Measurements from ENCODE around the gene FASN. TPM values are rescaled to one million over a fixed set of nuclear protein-coding genes. Genes with fewer than 3 reads are reported as not detected.

Gene FASN
- total RNA-seq, 1 experiment from 2014 or later = 49.5 TPM

Other genes with a start within 250 kb of the FASN start
- 1,181 and 1,293 TPM in 2 replicates for gene P4HB, start 237.7 kb downstream of the FASN start, total RNA-seq (2014; rRNA removed; shearing (Covaris generic))
- gene ARHGDIA, start 226.9 kb downstream of the FASN start, total RNA-seq (2014; rRNA removed; shearing (Covaris generic)) = 138 and 216 TPM in 2 replicates
- 376 and 391 TPM in 2 replicates for gene ALYREF, start 206.7 kb downstream of the FASN start, total RNA-seq (2014; rRNA removed; shearing (Covaris generic))
- 149 and 250 TPM in 2 replicates for gene ANAPC11, start 206.5 kb downstream of the FASN start, total RNA-seq (2014; rRNA removed; shearing (Covaris generic))
- gene NPB, start 196.0 kb downstream of the FASN start, total RNA-seq (2014; rRNA removed; shearing (Covaris generic)) = 0.21 and 0.97 TPM in 2 replicates
- gene PCYT2, start 186.8 kb downstream of the FASN start, total RNA-seq (2014; rRNA removed; shearing (Covaris generic)) = 17.9 and 34.9 TPM in 2 replicates
- 30.5 and 40.5 TPM in 2 replicates for gene SIRT7, start 180.1 kb downstream of the FASN start, total RNA-seq (2014; rRNA removed; shearing (Covaris generic))
- gene MAFG, start 170.5 kb downstream of the FASN start, total RNA-seq (2014; rRNA removed; shearing (Covaris generic)) = 17.2 and 20.9 TPM in 2 replicates
- 112 and 116 TPM in 2 replicates for gene PYCR1, start 160.9 kb downstream of the FASN start, total RNA-seq (2014; rRNA removed; shearing (Covaris generic))
- not detected in 2 replicates for gene MYADML2, start 151.0 kb downstream of the FASN start, total RNA-seq (2014; rRNA removed; shearing (Covaris generic))
- 0.11 and 0.51 TPM in 2 replicates for gene NOTUM, start 137.0 kb downstream of the FASN start, total RNA-seq (2014; rRNA removed; shearing (Covaris generic))
- gene ASPSCR1, start 120.6 kb downstream of the FASN start, total RNA-seq (2014; rRNA removed; shearing (Covaris generic)) = 41.3 and 43.5 TPM in 2 replicates
- 88.1 and 116 TPM in 2 replicates for gene CENPX, start 75.4 kb downstream of the FASN start, total RNA-seq (2014; rRNA removed; shearing (Covaris generic))
- 23.2 and 26.5 TPM in 2 replicates for gene LRRC45, start 74.9 kb downstream of the FASN start, total RNA-seq (2014; rRNA removed; shearing (Covaris generic))
- gene RAC3, start 66.6 kb downstream of the FASN start, total RNA-seq (2014; rRNA removed; shearing (Covaris generic)) = 9.3 and 16.9 TPM in 2 replicates
- 57.0 and 92.7 TPM in 2 replicates for gene DCXR, start 60.5 kb downstream of the FASN start, total RNA-seq (2014; rRNA removed; shearing (Covaris generic))
- gene RFNG, start 46.4 kb downstream of the FASN start, total RNA-seq (2014; rRNA removed; shearing (Covaris generic)) = 18.8 and 20.2 TPM in 2 replicates
- 180 and 190 TPM in 2 replicates for gene GPS1, start 46.3 kb downstream of the FASN start, total RNA-seq (2014; rRNA removed; shearing (Covaris generic))
- gene DUS1L, start 32.4 kb downstream of the FASN start, total RNA-seq (2014; rRNA removed; shearing (Covaris generic)) = 82.5 and 99.0 TPM in 2 replicates
- gene CCDC57, start 114.6 kb upstream of the FASN start, total RNA-seq (2014; rRNA removed; shearing (Covaris generic)) = 7.9 and 36.5 TPM in 2 replicates
- gene SLC16A3, start 130.8 kb upstream of the FASN start, total RNA-seq (2014; rRNA removed; shearing (Covaris generic)) = 26.7 and 57.7 TPM in 2 replicates
- gene CSNK1D, start 175.5 kb upstream of the FASN start, total RNA-seq (2014; rRNA removed; shearing (Covaris generic)) = 16.5 and 25.1 TPM in 2 replicates
- gene CD7, start 219.4 kb upstream of the FASN start, total RNA-seq (2014; rRNA removed; shearing (Covaris generic)) = not detected in 2 replicates
- 0.51 and 0.65 TPM in 2 replicates for gene SECTM1, start 235.5 kb upstream of the FASN start, total RNA-seq (2014; rRNA removed; shearing (Covaris generic))

Data from Daoy (cell line).